Ishikawa (cell line): Measurements from ENCODE around the gene ZNF428.

Experiments used
- CREB1 ChIP-seq: IDR thresholded peaks from 2 replicates; pipeline ENCODE4 v1.6.1; 2012; ENCODE audit warnings: low read depth
- MAX ChIP-seq: IDR thresholded peaks from 2 replicates; pipeline ENCODE4 v1.6.1; 2012
- NFIC ChIP-seq: IDR thresholded peaks from 2 replicates; pipeline ENCODE4 v1.6.1; 2012
- TAF1 ChIP-seq: IDR thresholded peaks from 2 replicates; pipeline ENCODE4 v1.6.1; 2012; ENCODE audit warnings: low read depth, mild to moderate bottlenecking
- ZBTB7A ChIP-seq: IDR thresholded peaks from 2 replicates; pipeline ENCODE4 v1.6.1; 2012; ENCODE audit warnings: low read depth

- TF ChIP-seq TAF1 (no peak), ZBTB7A (no peak), NFIC (no peak), MAX (no peak), CREB1 (no peak)
Measured at GRCh38 chr19:43648633-43649032, 29.2 kb upstream of the ZNF428 start.
